EH (cell line): Measurements from ENCODE around the gene EYS.
"Not testable (repeated sequence)": the region's sequence is repeated elsewhere in the genome, so short reads cannot be mapped to it uniquely, and the experiment has no call there.

ENCODE experiments used
- DNase-seq: peaks from one replicate; pipeline ENCODE4 v3.0.0-alpha.2; 2015; ENCODE audit warnings: low read depth

Gene EYS

DNA sequence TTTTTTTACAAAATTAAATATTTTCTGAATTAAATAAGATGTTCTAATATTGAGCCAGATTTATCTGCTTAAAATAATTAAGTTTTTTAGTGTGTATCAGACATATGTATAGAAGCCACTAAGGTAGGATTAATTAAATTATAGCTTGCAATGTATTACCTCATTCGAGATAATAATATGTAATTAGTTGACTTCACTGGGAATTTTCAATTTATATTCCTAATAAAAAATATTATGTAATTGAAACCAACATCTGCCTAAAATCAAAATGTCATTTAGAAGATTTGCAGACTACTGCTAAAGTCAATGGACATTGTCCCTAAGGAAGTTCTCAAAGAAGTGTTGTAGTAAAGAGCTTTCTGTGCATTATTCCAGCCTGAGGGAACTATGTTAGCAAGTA lies 254.7 kb downstream of the EYS start:
- DNase-seq = no peak

DNA sequence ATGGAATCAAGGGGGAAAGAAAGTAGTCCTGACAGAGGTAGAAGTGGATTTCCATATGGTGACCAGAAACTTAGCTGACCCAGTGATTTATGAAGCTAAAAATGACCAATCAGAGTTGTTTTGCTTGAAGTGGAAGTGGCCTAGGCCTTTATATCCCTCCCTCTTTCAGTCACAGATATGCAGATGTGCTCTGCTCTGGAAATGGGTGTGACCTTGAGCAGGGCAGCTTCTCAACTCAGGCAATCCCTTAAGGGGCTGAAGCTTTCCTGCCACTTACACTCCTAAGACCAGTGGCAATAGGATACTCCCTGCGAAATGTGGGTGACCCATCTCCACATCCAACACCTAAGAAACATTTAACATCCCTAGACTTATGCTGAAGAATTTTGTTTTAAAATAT lies 256.6 kb downstream of the EYS start:
- no peak for DNase-seq

DNA sequence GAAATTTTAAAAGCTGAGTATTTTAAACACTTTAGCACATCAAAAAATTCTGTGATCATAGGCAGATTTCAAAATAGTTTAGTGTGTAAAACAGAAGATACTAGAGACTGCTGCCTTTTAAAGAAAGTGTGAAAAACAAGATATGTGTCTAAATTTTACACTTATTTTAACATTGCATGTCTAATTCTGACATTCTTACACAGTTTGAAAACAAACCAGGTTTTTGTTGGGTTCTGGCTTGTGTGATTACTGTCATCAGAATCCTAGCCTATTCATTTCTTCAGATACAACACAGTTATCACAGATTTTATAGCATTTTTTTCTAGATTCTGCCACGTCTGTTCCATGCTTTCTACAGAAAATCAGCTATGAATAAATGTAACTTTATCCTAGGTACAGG lies 257.1 kb downstream of the EYS start:
- DNase-seq = no peak

DNA sequence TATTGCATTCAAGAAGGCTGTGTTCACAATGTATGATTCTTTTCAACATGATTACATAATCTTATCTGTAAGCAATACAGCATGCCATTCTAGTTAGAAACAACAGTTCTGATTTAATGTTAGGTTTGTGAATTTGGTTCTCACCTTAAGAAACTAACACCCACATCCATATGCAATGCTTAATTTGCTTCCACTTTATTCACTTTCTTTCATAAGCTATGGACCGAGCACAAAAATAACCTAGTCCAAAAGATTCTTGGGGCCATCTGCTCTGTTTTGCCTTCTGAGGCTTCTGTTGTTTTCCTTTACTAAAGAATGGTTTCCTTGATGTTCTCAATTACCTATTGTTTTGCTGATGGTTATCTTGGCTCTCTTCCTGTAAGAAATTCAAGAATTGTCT lies 258.2 kb downstream of the EYS start:
- DNase-seq = no peak

DNA sequence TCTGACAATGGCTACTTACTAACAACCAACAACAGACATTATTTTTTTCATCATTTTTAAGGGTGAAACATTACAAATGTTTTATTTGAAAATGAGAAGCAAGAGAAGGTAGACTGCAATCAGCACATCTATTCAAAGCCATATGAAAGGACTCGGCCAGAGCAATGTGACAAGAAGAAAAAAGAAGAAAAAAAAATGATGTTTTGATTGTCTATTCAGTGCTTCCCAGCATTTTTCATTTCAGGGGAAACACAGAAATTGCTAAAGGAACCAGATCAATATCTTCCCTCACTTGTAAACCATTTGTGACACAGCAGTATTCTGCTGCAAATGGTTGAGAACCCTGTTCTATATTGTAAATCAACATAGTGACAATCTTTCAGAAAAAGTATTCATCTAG lies 270.7 kb downstream of the EYS start:
- DNase-seq = no peak

DNA sequence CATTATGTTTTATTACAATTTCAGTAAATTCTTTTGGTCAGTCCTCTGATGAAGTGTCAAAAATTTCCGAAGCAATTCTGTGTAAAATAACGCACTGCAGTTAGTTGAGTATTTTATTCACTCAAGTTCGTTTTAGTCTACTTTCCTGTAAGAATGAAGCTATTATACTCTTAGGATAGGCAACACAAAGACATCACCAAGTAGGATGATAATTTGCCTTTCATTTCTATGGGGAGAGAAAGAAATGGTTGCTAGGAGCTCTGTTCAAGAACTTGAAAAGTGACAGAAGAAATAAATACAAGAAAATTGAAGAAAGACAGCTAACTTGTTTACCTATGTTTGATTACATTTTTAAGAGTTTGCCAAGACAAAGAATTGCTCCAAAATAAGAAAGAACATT lies 290.4 kb downstream of the EYS start:
- no peak for DNase-seq

DNA sequence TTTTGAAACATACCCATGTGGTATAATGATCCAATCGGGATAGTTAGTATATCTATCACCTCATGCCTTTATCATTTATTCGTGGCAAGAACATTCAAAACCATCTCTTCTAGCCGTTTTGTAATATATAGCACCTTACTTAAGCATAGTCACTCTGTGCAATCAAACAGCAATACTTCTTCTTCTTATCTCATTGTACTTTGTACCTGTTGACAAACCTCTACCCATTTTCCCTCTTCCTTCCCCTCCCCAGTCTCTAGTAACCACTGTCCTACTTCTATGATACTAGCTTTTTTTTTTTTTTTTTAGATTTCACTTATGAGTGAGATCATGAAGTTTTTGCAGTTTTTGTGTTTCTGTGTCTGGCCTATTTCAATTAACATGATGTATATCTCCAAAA lies 296.7 kb downstream of the EYS start:
- DNase-seq = no peak

DNA sequence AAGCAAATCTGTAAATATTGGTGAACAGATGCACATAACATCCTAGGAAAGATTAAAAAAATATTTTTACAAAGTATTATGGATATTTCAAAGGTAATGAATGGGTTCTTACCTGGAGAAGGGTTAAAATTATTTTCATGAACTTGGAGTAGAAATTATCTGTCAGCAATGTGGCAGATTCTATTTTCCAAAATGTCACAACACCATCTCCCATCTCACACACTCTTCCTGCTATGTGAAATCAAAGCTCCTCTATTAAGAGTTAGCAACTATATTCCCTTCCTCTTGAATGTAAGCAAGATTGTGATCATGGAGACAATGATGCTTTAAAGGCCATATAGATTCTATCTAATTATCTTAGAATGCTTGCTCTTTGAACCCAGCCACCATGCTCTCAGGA lies 304.5 kb downstream of the EYS start:
- DNase-seq = no peak

DNA sequence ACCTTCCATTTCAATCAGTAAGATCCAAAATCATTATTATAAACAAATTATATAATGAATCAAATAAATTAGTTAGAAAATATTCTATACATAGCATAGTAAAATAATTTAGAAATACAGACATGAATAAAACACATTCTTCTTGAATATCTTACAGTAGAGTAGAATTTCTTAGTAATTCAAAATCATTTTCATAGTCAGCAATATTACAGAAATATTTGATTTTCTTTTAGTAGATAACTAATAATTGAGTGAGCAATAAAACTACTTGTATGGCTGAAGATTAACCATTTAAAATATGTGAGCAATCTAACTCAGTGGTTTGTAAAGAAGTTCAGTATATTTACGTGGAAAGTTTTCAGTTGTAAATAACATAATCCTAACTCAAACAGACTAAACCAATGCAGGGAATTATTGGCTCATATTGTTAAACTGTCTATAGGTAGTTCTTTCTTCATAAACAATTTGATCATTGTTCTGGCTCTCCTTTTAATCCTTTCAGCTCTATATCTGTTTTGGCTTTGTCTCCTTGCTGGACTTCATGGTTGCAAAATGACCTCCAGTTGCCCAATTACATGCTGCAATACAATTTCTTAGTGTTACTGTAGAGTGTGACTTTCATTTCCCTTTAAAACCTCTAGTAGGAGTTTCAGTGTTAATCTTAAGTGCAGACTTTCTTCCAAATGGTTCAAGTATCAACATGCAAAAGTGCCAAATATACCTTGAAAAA lies 307.5 kb downstream of the EYS start:
- no peak for DNase-seq

DNA sequence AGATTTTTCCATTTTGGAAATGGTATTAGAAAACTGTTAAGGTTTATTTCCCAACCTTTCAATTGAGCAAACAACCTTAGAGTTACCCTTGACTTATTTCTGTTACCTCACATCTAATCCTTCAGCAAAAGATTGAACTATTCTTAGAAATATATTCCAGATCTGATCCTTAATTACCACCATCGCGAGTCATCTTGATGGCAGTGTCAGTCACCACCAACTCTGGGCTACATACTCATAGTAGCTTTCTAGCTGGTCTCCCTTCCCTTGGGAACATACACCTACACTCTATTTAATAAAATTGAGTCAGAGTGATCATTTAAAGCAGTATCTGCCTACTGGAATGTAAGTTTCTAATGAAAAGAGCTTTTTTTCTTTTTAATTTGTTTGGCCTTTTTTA lies 308.2 kb downstream of the EYS start:
- no peak for DNase-seq

DNA sequence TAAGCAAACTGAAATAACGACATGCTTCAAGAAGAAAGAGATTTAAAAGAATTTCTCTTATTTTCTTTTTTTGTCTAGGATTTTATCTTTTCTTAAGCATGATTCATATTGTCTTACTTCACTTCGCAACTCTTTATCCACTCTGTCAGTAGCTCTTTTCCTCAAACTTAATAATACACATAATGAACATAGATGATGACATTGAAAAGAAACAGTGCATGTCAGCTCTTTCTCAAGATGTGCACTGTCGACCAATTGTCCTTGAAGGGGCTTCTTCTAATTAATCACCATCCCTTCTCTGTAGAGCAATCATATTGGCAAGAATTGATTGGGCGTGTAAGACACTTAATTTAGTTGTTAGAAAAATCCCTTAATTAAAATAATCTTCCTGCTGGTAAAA lies 356.5 kb downstream of the EYS start:
- no peak for DNase-seq

DNA sequence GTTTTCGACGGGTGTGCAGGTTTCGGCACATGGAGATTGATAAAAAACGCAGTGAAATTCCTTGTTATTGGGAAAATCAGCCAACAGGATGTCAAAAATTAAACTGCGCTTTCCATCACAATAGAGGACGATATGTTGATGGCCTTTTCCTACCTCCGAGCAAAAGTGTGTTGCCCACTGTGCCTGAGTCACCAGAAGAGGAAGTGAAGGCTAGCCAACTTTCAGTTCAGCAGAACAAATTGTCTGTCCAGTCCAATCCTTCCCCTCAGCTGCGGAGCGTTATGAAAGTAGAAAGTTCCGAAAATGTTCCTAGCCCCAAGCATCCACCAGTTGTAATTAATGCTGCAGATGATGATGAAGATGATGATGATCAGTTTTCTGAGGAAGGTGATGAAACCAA lies 404.4 kb downstream of the EYS start:
- DNase-seq = not testable (repeated sequence)

DNA sequence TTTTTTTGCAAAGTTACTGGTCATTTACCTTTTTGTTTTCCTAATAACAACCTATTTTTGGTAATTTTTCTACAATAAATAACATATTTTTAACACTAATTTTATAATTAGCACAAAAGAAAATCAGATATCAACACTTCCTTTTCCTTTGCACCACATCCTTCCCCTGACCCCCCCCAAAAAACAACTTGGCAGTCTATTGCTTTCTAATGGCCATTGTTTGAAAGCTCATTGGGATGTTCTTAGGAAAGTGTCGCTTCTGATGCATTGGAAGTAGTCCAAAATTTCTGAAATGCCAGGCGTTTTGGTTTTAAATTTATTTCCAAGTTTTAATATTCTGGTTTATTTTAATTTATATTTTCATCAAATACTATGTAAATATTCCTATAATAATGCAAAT lies 407.8 kb downstream of the EYS start:
- no peak for DNase-seq

DNA sequence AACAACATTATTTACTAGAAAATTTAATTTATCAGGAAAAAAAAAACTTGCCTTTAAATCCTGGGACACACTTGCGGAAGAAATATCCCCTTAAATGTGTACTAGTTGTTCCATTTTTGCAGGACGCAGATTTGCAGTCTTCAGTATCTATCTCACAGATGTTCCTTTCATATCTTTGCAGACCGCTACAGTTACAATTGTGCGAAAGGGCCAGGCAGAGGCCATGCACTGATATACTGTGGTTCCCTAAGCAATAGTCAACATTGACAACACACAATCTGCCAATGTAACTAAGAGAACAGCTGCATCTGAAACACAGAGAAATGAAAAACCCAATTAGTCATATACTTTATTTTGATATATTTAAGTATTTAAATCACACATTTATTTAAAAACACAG lies 411.2 kb downstream of the EYS start:
- no peak for DNase-seq

DNA sequence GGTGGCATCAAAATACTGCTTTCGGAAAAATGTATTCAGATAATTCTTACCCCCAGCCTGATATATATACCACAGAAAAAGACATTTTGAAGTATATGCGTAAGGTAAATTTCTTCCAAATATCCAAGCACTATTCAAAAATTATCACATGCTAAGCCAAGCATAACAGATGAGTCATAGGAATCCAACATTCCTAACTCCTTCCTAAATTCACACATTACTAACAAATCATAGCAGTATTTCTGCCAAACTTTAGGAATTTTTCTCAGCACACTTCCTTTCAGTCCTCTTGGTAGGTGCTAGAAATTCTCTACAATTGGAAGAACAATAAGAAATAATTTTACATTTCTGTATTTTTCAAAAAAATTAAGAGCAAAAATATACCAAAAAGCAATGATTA lies 417.5 kb downstream of the EYS start:
- DNase-seq = no peak

DNA sequence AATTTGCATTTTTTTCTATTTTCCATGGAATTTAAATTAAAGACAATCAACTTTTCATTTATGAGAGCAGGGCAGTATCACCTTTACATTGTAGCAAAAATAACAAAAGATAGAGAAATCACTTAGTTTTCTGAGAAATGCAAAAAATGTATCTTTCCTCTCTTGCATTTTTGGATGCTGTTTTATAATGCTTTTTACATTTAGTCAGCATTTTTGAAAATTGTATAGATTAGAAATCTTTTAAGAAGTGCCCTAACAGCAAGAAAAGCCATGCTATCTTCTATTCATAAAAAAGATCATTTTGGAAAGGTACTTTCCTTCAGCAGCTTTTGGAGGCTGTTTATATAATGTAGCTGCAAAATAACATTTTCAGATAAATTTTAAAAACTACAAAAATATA lies 421.8 kb downstream of the EYS start:
- no peak for DNase-seq

DNA sequence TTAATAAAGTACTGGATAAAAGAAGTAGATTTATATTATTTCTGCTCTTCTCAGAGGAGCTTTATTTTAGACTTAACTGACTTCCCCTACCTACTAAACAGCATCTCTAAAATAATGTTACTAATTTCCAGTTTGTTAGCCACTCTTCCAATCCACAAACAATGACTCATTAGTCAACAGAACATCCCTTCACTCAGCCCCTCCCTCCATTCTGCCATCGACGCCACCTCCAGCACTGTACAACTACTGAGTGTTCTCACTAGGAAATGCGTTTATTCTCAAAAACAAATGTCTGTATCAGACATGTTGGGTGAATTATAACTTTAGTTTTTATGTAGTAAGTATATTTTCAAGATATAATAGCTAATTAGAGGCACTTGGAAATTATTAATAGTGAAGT lies 427.0 kb downstream of the EYS start:
- no peak for DNase-seq

DNA sequence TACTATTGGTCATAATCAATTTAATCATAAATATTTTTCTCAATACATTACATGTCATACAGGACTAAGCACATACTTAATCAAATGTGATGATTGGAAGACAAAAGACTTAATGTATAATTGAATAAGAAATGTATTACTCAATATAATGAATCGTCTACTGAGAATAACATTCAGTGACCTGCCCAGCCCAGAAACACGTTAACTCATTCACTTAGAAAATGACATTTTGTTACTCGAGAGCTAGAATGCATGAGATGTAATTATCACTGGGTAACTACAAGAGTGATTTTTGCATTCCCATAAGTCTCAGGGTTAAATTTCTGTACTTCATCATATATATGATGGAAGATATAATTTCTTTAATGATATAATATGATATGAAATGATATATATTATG lies 444.8 kb downstream of the EYS start:
- no peak for DNase-seq

DNA sequence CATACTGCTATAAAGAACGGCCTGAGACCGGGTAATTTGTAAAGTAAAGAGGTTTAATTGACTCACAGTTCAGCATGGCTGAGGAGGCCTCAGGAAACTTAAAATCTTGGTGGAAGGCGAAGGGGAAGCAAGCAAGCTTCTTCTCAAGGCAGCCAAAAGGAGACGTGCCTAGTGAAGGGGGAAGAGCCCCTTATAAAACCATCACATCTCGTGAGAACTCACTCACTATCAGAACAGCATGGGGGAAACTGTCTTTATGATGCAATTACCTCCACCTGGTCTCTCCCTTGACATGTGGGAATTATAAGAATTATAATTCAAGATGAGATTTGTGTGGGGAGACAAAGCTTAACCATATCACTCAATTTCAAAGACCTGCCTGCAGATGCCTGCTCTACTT lies 447.0 kb downstream of the EYS start:
- no peak for DNase-seq

DNA sequence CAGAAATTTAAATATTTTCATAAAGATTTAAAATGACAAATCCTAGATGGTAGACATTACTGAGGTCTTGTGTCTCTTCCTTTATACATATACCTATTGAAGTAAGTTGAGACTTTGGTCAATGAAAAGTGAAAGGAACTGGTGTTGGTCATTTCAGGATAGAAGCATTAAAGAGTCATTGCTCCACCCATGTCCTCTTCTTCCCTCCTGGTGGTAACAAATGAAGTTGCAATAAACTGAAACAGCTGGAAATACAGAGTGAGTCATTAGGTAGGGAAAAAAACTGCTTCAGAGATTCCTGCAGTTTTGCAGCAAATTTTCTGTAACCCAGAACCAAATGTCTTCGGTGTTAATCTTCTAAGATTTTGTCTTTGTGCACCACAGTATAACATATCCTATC lies 448.0 kb downstream of the EYS start:
- no peak for DNase-seq

DNA sequence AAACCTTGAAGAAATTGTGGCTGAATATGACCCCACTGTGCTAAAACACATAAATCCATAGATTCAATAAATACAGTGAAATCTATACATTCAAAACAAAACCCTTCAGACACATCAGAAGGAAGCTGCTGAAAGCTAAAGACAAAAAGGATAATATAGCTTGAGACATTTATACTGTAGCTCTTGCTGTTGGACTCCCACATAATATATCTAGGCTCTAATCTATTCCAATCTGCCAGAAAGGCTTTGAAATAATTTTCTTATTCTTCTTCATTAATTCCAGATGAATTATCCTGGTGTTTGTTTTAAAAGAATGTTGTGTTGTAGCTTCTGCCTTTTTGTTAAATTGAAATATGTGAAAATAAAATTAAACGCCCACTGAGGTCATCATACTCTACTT lies 454.0 kb downstream of the EYS start:
- no peak for DNase-seq

DNA sequence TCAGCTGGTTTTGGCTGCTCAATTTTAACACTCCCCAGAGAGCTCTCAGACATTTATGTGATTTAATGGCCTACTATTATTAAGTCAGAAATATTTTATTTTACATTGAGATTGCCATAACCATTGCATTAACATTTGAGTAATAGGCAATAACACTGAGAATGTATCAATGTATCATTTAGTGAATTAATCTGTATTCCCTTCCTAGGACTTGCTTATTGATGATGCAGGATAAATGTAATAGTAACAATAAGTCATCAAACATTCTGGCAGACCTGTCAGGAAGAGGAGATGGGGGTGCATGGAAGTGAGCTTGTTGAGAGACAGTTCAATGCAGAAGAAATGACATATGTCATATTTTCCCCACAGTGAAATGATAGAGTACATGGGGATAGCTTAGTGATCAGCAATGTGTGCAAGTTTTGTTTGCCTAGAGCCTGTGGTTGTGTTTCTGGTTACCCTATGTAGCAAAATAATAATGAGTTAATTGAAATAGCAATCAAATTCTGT lies 458.9 kb downstream of the EYS start:
- DNase-seq = no peak

DNA sequence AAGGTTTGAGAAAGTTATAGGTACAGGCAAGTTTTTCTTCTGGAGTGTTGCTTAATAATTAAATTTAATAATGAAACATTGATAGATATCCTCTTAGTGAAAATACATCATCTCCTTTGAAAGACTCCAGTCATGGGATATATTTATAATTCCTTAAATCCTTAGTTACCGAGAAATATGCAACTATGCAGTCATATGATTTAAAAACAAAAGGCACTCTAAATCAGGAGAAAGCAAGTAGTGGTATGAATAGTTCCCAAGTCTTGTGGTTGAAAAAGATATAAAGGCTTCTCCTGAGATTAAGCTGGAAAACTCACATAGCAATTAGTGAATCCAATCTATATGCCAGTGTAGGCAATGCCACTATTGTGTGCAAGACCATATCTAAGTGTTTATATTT lies 475.4 kb downstream of the EYS start:
- DNase-seq = no peak

DNA sequence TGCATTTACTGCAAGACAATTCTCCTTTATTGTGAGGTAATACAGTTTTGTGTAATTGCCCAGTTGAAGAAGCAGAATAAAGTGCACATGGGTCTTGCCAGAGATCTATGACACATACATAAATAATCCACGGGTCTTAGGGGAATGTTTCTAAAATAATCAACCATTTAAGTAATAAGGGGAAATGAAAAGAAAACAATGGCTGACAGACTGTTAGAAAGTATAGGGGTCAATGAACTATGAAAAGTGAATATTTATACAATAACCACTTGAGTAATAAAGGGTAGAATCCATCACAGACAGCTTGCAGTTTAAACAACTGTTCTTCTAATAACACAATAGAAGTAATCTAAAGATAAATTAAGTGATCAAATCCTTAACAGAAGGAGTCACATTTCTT lies 477.2 kb downstream of the EYS start:
- DNase-seq = no peak

DNA sequence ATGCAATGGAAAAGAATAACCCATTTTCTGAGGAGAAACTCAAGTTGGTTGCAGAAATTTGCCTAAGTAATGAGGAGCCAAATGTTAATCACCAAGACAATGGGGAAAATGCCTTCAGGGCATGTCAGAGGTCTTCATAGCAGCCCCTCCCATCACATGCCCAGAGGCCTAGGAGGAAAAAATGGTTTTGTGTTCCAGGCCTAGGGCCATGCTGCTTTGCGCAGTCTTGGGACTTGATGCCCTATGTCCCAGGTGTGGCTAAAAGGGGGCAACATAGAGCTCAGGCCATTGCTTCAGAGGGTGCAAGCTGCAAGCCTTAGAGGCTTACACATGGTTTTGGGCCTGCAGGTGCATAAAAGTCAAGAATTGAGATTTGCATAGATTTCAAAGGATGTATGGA lies 485.9 kb downstream of the EYS start:
- DNase-seq = no peak
